C4-2B (cell line): ENCODE results near the gene AIFM3.

ENCODE experiments used
- ZFX ChIP-seq: fragments of 450-650 bp; IDR thresholded peaks from 2 replicates; pipeline ENCODE4 v1.6.1; 2017
- TF ChIP-seq, protein P1 (sequence below): fragments of 450-650 bp; conservative IDR thresholded peaks from 2 replicates; pipeline ENCODE4 v1.5.1; 2017; ENCODE audit warnings: mild to moderate bottlenecking

- TF ChIP-seq, protein P1, sequence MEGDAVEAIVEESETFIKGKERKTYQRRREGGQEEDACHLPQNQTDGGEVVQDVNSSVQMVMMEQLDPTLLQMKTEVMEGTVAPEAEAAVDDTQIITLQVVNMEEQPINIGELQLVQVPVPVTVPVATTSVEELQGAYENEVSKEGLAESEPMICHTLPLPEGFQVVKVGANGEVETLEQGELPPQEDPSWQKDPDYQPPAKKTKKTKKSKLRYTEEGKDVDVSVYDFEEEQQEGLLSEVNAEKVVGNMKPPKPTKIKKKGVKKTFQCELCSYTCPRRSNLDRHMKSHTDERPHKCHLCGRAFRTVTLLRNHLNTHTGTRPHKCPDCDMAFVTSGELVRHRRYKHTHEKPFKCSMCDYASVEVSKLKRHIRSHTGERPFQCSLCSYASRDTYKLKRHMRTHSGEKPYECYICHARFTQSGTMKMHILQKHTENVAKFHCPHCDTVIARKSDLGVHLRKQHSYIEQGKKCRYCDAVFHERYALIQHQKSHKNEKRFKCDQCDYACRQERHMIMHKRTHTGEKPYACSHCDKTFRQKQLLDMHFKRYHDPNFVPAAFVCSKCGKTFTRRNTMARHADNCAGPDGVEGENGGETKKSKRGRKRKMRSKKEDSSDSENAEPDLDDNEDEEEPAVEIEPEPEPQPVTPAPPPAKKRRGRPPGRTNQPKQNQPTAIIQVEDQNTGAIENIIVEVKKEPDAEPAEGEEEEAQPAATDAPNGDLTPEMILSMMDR: no peak
- TF ChIP-seq ZFX: no peak
Observed at GRCh38 chr22:20973634-20974286, 6.7 kb downstream of the AIFM3 start.
